H54 (cell line): Measurements from ENCODE around the gene AQR.
"Not testable (repeated sequence)": the region's sequence is repeated elsewhere in the genome, so short reads cannot be mapped to it uniquely, and the experiment has no call there.

Experiments
- DNase-seq: peaks from one replicate; pipeline ENCODE4 v3.0.0; 2011; ENCODE audit warnings: low spot score, mixed read lengths; ENCODE audit not compliant: insufficient read length
- FAIRE-seq: peaks from 3 replicates; lab custom pipeline; 2011; peaks lifted over from hg19 to GRCh38; lab: Jason Lieb, UNC
- POLR2A ChIP-seq: IDR thresholded peaks from 2 replicates; pipeline ENCODE4 v1.6.1; 2011; ENCODE audit warnings: low read depth, mild to moderate bottlenecking, low read length

AQR gene

GRCh38 chr15:34849364-34849959, 120.1 kb downstream of the AQR start:
- DNase-seq (no peak), FAIRE-seq (no peak)
- TF ChIP-seq POLR2A, result no peak

GRCh38 chr15:34847598-34847997, 121.9 kb downstream of the AQR start:
- no peak for TF ChIP-seq POLR2A
- FAIRE-seq (no peak), DNase-seq (no peak)

GRCh38 chr15:34841262-34841725, 128.2 kb downstream of the AQR start:
- TF ChIP-seq POLR2A, result no peak
- FAIRE-seq (no peak), DNase-seq (no peak)

GRCh38 chr15:34838282-34838681, 131.3 kb downstream of the AQR start:
- no peak for DNase-seq
- no peak for FAIRE-seq
- no peak for TF ChIP-seq POLR2A

- peak; percentile 66 for DNase-seq
- FAIRE-seq, result peak; percentile 99
- TF ChIP-seq POLR2A, result no peak
Observed at GRCh38 chr15:34837246-34838016, 132.1 kb downstream of the AQR start.

- FAIRE-seq (no peak), DNase-seq (no peak)
- no peak for TF ChIP-seq POLR2A
Observed at GRCh38 chr15:34828145-34828911, 141.2 kb downstream of the AQR start.

- no peak for FAIRE-seq
Observed at GRCh38 chr15:34821831-34822230, 147.7 kb downstream of the AQR start.

GRCh38 chr15:34820110-34820509, 149.4 kb downstream of the AQR start:
- DNase-seq (no peak), FAIRE-seq (no peak)
- TF ChIP-seq POLR2A, result no peak

More at GRCh38 chr15:34821831-34822230, 147.7 kb downstream of the AQR start:
- DNase-seq, result no peak
- no peak for TF ChIP-seq POLR2A

GRCh38 chr15:34818526-34818925, 151.0 kb downstream of the AQR start:
- TF ChIP-seq POLR2A, result no peak
- DNase-seq (no peak), FAIRE-seq (no peak)

GRCh38 chr15:34815836-34816235, 153.7 kb downstream of the AQR start:
- DNase-seq (no peak), FAIRE-seq (no peak)
- TF ChIP-seq POLR2A, result no peak

- FAIRE-seq, result no peak
Observed at GRCh38 chr15:34813446-34814190, 155.9 kb downstream of the AQR start.

GRCh38 chr15:34812868-34813365, 156.6 kb downstream of the AQR start:
- not testable (repeated sequence) for DNase-seq, FAIRE-seq

More at GRCh38 chr15:34813446-34814190, 155.9 kb downstream of the AQR start:
- no peak for DNase-seq
- TF ChIP-seq POLR2A, result no peak

GRCh38 chr15:34812369-34812768, 157.2 kb downstream of the AQR start:
- no peak for TF ChIP-seq POLR2A
- FAIRE-seq (no peak), DNase-seq (no peak)
